Measurements from ENCODE around the gene IL1RAPL2.

GRCh38 chrX:105552395-105552794 is 986.4 kb downstream of the IL1RAPL2 start:
- TF ChIP-seq, protein P1, sequence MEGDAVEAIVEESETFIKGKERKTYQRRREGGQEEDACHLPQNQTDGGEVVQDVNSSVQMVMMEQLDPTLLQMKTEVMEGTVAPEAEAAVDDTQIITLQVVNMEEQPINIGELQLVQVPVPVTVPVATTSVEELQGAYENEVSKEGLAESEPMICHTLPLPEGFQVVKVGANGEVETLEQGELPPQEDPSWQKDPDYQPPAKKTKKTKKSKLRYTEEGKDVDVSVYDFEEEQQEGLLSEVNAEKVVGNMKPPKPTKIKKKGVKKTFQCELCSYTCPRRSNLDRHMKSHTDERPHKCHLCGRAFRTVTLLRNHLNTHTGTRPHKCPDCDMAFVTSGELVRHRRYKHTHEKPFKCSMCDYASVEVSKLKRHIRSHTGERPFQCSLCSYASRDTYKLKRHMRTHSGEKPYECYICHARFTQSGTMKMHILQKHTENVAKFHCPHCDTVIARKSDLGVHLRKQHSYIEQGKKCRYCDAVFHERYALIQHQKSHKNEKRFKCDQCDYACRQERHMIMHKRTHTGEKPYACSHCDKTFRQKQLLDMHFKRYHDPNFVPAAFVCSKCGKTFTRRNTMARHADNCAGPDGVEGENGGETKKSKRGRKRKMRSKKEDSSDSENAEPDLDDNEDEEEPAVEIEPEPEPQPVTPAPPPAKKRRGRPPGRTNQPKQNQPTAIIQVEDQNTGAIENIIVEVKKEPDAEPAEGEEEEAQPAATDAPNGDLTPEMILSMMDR (IDR thresholded peaks at IDR 0.05) = no peak
- TF ChIP-seq POLR2A (IDR thresholded peaks at IDR 0.05) = no peak

All from transverse colon (tissue), 3 donors.